Heart right ventricle (tissue), 16 donors: Measurements from ENCODE around the gene GNPTAB. TPM values are rescaled to one million over a fixed set of nuclear protein-coding genes. Genes with fewer than 3 reads are reported as not detected.

Experiments
- ATAC-seq, 8 donors: fragments of 200-7000 bp; cut with Tn5 transposase; one replicate each; pipeline ENCODE4 v1.9.1; 2020; ENCODE audit warnings: mild to moderate bottlenecking in 8 of 8, moderate library complexity in 8 of 8, moderate number of reproducible peaks in 1 of 8
- DNase-seq, 2 donors: peaks; one replicate each; pipeline ENCODE4 v3.0.0-alpha.2; 2020
- H3K27ac ChIP-seq, 10 donors: fragments of 200-600 bp; sonication (generic) in 2 of 10; one replicate each; pipeline versions ENCODE4 v1.5.0 to v1.8.0; 2020 to 2022; ENCODE audit warnings: mild to moderate bottlenecking in 3 of 10
- H3K27me3 ChIP-seq, 7 donors: fragments of 200-600 bp; one replicate each; pipeline ENCODE4 v1.8.0; 2021 to 2022; ENCODE audit warnings: mild to moderate bottlenecking in 2 of 7
- H3K36me3 ChIP-seq, 9 donors: fragments of 200-600 bp; sonication (generic) in 1 of 9; one replicate each; pipeline versions ENCODE4 v1.5.0 to v1.8.0; 2020 to 2022; ENCODE audit warnings: mild to moderate bottlenecking in 2 of 9
- H3K4me1 ChIP-seq, 9 donors: fragments of 200-600 bp; sonication (generic) in 1 of 9; one replicate each; pipeline versions ENCODE4 v1.5.0 to v1.8.0; 2020 to 2022; ENCODE audit warnings: mild to moderate bottlenecking in 4 of 9
- H3K4me3 ChIP-seq, 10 donors: fragments of 200-600 bp; sonication (generic) in 2 of 10; one replicate each; pipeline versions ENCODE4 v1.5.0 to v1.8.0; 2020 to 2022; ENCODE audit warnings: mild to moderate bottlenecking in 7 of 10, moderate library complexity in 2 of 10
- H3K9me3 ChIP-seq, 11 donors: fragments of 200-600 bp in 10 of 11; sonication (generic) in 2 of 11; one replicate each; pipeline versions ENCODE4 v1.5.0 to v1.8.0; 2013 to 2022; ENCODE audit warnings: mild to moderate bottlenecking in 2 of 11, control low read depth in 1 of 11, moderate library complexity in 1 of 11
- WGBS, 2 donors: extraction: QIAGEN DNeasy Blood & Tissue Kit; methylation state at CpG; one replicate each; pipeline ENCODE4 v1.1.7; 2013; ENCODE audit warnings: inconsistent platforms in 1 of 2; 5-methylcytosine and 5-hydroxymethylcytosine counted together
- intact Hi-C, 10 donors: fragments of 100-400 bp; cut with DNase I; formaldehyde crosslinking; loops; one replicate each; pipeline versions ENCODE4 v1.11.1 to v1.14.2; 2022
- polyA plus RNA-seq, 2 donors: library from polyadenylated mRNA; stranded (reverse); fragments of 200-250 nt; gene quantifications; one replicate each; pipeline ENCODE4 v1.2.3, GENCODE V29; 2013
- total RNA-seq, 10 donors: library from RNA; stranded (reverse); fragmentation: NEBNext Ultra II Directional in 3 of 10; extraction: Animal tissue kit (Norgen Biotek cat#: 25700) in 3 of 10; gene quantifications; one replicate each; pipeline versions ENCODE4 v1.2.1 to v1.2.4, GENCODE V29; 2021 to 2023
- TF ChIP-seq, protein P1 (sequence below), 9 donors: fragments of 200-600 bp; sonication (generic) in 2 of 9; IDR thresholded peaks; one replicate each; pipeline versions ENCODE4 v1.5.0 to v1.8.0; 2021 to 2022; ENCODE audit warnings: antibody characterized with exemption in 9 of 9, mild to moderate bottlenecking in 5 of 9, moderate library complexity in 1 of 9
- donor health status: Arrhythmogenic right ventricular cardiomyopathy.
- donor health status: ischemic (EF 13 %, LVEDD 7.1; RV severe dilation, severe dysfunction).
- donor health status: healthy with polysubstance abuse.
- donor health status: DM: no; HTN: yes; CAD: no.
- donor health status: DM: no; HTN: no; CAD: no.
- donor health status: ischemic (EF 25% LVEDD 6.9; RV normal size, moderate dysfunction).
- donor health status: ischemic (EF 25% LVEDD 5.7; RV mildly dilated, moderate dysfunction).
- donor health status: healthy.
- donor health status: DM: yes; HTN: yes; CAD: no.
- donor health status: Ischemic cardiomyopathy.
- donor health status: ischemic (EF 35%, LVEDD 5.7; RV mildly dilated, moderate dysfunction).
- donor health status: nonischemic (EF 11% LVEDD 7.7; RV severe dilation, severe dysfunction).
- donor health status: DM: yes; HTN: yes; CAD: no.
- donor health status: PGD.
- donor health status: ischemic (EF 29% LVEDD 5.4; RV normal size, mild dysfunction).
- donor health status: nonischemic (EF 23%, LVEDD 6.1; RV moderate dilation, normal function).

GNPTAB gene
- total and polyA plus RNA-seq, 12 donors: 10.5 to 60.6 (median 47.6) TPM

DNA sequence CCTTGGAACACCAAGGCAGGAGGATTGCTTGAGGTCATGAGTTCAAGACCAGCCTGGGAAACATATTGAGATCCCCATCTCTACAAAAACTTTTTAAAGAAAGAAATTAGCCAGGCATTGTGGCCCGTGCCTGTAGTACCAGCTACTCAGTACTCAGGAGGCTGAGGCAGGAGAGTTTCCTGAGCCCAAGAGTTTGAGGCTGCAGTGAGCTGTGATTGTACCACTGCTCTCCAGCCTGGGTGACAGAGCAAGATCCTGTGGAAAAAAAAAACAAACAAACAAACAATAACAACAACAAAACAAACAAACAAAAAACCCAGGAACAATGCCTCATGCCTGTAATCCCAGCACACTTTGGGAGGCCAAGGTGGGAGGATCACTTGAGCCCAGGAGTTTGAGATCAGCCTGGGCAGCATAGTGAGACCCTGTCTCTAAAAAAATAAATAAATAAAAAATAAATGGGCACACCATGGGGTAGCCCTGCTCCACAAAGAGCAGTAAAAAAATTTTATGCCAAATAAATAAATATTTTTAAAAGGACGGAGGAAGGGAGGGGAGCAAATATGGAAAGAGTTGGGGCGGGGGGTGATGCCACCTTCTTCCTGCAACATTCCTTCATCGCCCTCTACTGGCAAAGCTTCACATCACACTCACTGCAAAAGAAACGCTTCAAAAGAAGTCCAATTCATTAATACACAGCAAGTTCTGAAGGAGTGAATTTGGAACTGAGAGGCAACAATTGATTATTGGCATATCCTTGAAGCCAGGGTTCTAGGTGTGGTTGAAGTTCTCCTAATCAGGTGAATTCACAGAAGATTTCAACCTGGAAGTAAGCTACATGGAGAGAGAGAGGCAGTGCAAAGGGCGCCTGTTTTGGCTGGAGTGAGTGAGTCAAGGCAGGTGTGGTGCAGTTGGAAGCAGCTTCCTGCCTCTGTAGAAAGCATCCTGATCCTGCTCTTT lies 8.8 kb upstream of the GNPTAB start:
- ATAC-seq (peak; percentile 34 to 76 (median 54)), DNase-seq (peak in 1 of 2 donors; percentile 74)
- TF ChIP-seq, protein P1, sequence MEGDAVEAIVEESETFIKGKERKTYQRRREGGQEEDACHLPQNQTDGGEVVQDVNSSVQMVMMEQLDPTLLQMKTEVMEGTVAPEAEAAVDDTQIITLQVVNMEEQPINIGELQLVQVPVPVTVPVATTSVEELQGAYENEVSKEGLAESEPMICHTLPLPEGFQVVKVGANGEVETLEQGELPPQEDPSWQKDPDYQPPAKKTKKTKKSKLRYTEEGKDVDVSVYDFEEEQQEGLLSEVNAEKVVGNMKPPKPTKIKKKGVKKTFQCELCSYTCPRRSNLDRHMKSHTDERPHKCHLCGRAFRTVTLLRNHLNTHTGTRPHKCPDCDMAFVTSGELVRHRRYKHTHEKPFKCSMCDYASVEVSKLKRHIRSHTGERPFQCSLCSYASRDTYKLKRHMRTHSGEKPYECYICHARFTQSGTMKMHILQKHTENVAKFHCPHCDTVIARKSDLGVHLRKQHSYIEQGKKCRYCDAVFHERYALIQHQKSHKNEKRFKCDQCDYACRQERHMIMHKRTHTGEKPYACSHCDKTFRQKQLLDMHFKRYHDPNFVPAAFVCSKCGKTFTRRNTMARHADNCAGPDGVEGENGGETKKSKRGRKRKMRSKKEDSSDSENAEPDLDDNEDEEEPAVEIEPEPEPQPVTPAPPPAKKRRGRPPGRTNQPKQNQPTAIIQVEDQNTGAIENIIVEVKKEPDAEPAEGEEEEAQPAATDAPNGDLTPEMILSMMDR (IDR thresholded peaks at IDR 0.05): peak; percentile 76 to 92 (median 87)
- no peaks in the 10 kb centered on the region for H3K9me3 ChIP-seq
- peaks cover 0 to 3% (median 0%) of the 10 kb centered on the region in 7 donors for H3K27me3 ChIP-seq
- H3K36me3 ChIP-seq: no peaks in the 10 kb centered on the region
- H3K4me1 ChIP-seq: peaks cover 0 to 15% (median 0%) of the 10 kb centered on the region in 9 donors
- no peak overlapping the region for H3K4me3 ChIP-seq
- H3K27ac ChIP-seq: no peak overlapping the region
- WGBS, 2 donors: 32 to 33% methylated on average over 6 of the region's 6 CpGs
- intact Hi-C loops: loop anchor here in 9 of 10 donors (2.0 to 10.0 kb wide), 8 partner anchors 38 to 425 kb away; partner anchors contain the start of gene DRAM1 (in 1 of the 9)

DNA sequence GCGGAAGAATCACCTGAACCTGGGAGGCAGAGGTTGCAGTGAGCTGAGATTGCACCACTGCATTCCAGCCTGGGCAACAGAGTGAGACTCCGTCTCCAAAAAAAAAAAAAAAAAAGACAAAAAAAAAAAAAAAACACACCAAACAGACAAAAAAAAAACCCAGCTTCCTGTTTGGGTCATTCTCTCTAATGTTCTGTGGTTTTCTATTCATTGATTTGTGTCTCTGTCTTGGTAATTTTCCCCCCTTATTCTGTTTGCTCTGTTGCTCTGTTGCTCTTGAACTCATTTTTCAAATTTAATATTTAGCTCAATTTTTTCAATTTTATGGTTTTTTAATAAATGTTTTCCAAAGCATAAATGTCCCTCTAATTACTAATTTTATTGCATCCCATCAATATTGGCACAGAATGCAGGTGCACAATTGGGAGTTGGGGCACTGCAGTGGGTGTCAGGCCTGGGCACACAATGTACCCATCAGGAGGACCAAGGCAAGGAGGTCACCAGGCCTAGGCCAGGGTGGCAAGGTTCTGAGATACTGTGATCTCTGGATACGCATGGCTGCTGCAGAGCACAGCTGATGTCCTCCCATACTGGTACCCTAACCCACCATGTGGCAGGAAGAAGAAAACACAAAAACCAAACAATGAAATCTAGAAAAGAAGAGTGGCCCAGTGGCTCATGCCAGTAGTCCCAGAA lies 8.0 kb upstream of the GNPTAB start:
- DNase-seq (no peak), ATAC-seq (no peak)
- no peaks in the 10 kb centered on the region for H3K9me3 ChIP-seq
- no peak overlapping the region for H3K4me3 ChIP-seq
- WGBS, 2 donors: 79 to 99% methylated on average over 3 of the region's 3 CpGs
- peaks cover 0 to 3% (median 0%) of the 10 kb centered on the region in 7 donors for H3K27me3 ChIP-seq
- H3K36me3 ChIP-seq: no peaks in the 10 kb centered on the region
- no peak overlapping the region for H3K27ac ChIP-seq
- TF ChIP-seq, protein P1 (IDR thresholded peaks at IDR 0.05): no peak
- intact Hi-C loops: loop anchor here in 8 of 10 donors (2.0 to 10.0 kb wide), 6 partner anchors 61 to 424 kb away; no protein-coding TSS in a partner anchor
- H3K4me1 ChIP-seq: peaks cover 0 to 15% (median 0%) of the 10 kb centered on the region in 9 donors

DNA sequence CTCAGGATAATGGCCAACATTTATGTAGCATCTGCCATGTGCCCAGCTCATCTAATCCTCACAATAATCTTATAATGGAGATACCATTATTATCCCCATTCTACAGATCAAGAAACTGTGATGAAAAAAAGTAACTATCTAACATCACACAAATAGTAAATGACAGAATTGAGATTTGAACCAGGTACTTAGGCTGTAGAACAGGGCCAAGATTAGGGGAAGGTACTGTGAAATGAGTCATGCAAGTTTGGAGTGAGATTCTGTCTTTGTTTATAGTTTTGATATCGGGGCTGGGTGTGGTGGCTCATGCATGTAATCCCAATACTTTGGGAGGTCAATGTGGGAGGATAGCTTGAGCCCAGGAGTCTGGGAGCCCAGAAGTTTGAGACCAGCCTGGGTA lies 1.3 kb upstream of the GNPTAB start:
- TF ChIP-seq, protein P1 (IDR thresholded peaks at IDR 0.05): no peak
- Histone ChIP-seq H3K27ac (no peak overlapping the region), H3K27me3 (no peaks in the 10 kb centered on the region), H3K4me3 (no peak overlapping the region), H3K4me1 (peaks cover 0 to 34% (median 17%) of the 10 kb centered on the region in 9 donors), H3K9me3 (no peaks in the 10 kb centered on the region), H3K36me3 (no peaks in the 10 kb centered on the region)
- WGBS, 2 donors: 79 to 86% methylated on average over 1 of the region's 1 CpG
- no peak for DNase-seq
- no peak for ATAC-seq
- intact Hi-C loops: loop anchor here in 8 of 10 donors (5.0 to 10.0 kb wide), 6 partner anchors 45 to 417 kb away; partner anchors contain the start of genes CHPT1 (in 1 of the 8) and DRAM1 (in 1 of the 8)
